Fibroblast of pulmonary artery (primary cell): Measurements from ENCODE around the gene PRLR.
A peak's percentile ranks its signal among the peaks of the same experiment; 100 is the strongest.

Source experiments
- DNase-seq: peaks from one replicate; pipeline ENCODE4 v3.0.0-alpha.2; 2010; ENCODE audit warnings: low read depth
- H3K4me3 ChIP-seq: replicated peaks from 2 replicates; pipeline ENCODE4 v1.5.1; 2011; ENCODE audit warnings: low read depth, mild to moderate bottlenecking, control low read depth, low read length, moderate library complexity
- CTCF ChIP-seq: IDR thresholded peaks from 2 replicates; pipeline ENCODE4 v1.5.1; 2011; ENCODE audit warnings: mild to moderate bottlenecking, control low read depth, low read length, inconsistent platforms; ENCODE audit errors: missing control alignments

Gene PRLR

GRCh38 chr5:35230038-35230611, at the start of gene PRLR:
Gene PRLR (minus strand): TSS chr5:35230487. CDS start chr5:35089620, 140,867 bp downstream.
- peak; percentile 37 for DNase-seq
- H3K4me3 ChIP-seq: peak within 1 kb of the TSS; percentile 5
- no peak for TF ChIP-seq CTCF

- no peak overlapping the region for H3K4me3 ChIP-seq
- no peak for TF ChIP-seq CTCF
These were observed 44.7 kb upstream of the PRLR start for GRCh38 chr5:35274839-35275509.

GRCh38 chr5:35269006-35269405, 38.7 kb upstream of the PRLR start:
- H3K4me3 ChIP-seq: no peak overlapping the region
- TF ChIP-seq CTCF: no peak
- DNase-seq: no peak

More at GRCh38 chr5:35274839-35275509, 44.7 kb upstream of the PRLR start:
- DNase-seq: no peak

GRCh38 chr5:35266276-35266675, 36.0 kb upstream of the PRLR start:
- TF ChIP-seq CTCF: no peak
- no peak for DNase-seq
- no peak overlapping the region for H3K4me3 ChIP-seq

GRCh38 chr5:35264509-35264908, 34.2 kb upstream of the PRLR start:
- TF ChIP-seq CTCF: no peak
- no peak for DNase-seq
- H3K4me3 ChIP-seq: no peak overlapping the region

GRCh38 chr5:35263266-35263877, 33.1 kb upstream of the PRLR start:
- DNase-seq: no peak
- TF ChIP-seq CTCF: no peak
- no peak overlapping the region for H3K4me3 ChIP-seq
